Prostate gland (tissue), 2 donors: Measurements from ENCODE around the gene TMC1. TPM values are rescaled to one million over a fixed set of nuclear protein-coding genes. Genes with fewer than 3 reads are reported as not detected.

Experiments used
- DNase-seq: peaks from one replicate; pipeline ENCODE4 v3.0.0-alpha.2; 2019; ENCODE audit warnings: low spot score
- H3K27ac ChIP-seq, 2 donors: fragments of 200-600 bp; sonication (generic); 2 replicates each; pipeline ENCODE4 v1.5.1; 2017 to 2019
- H3K27me3 ChIP-seq: fragments of 200-600 bp; sonication (generic); replicated peaks from 2 replicates; pipeline ENCODE4 v1.5.1; 2019; ENCODE audit not compliant: insufficient read depth
- H3K36me3 ChIP-seq, 2 donors: fragments of 200-600 bp; sonication (generic); 1 replicate in 1 of 2; 2 replicates in 1 of 2; pipeline versions ENCODE4 v1.5.1 to v1.8.1; 2017 to 2019
- H3K4me1 ChIP-seq: fragments of 200-600 bp; sonication (generic); replicated peaks from 2 replicates; pipeline ENCODE4 v1.5.1; 2019
- H3K4me3 ChIP-seq, 2 donors: fragments of 200-600 bp; sonication (generic); 2 replicates each; pipeline ENCODE4 v1.5.1; 2017 to 2019
- H3K9me3 ChIP-seq: fragments of 200-600 bp; sonication (generic); 2 replicates; pipeline ENCODE4 v1.5.1; 2017
- CTCF ChIP-seq, 4 experiments: fragments of 200-600 bp in 2 of 4; fragments of 450-650 bp in 2 of 4; sonication (generic) in 2 of 4; IDR thresholded peaks; 1 replicate in 3 of 4; 2 replicates in 1 of 4; pipeline ENCODE4 v1.5.1; 2016 to 2019; ENCODE audit warnings: antibody characterized with exemption in 4 of 4, mild to moderate bottlenecking in 2 of 4, moderate library complexity in 2 of 4
- POLR2A ChIP-seq: fragments of 450-650 bp; IDR thresholded peaks from one replicate; pipeline ENCODE4 v1.6.1; 2016; ENCODE audit warnings: antibody characterized with exemption, mild to moderate bottlenecking
- POLR2AphosphoS5 ChIP-seq: sonication (generic); formaldehyde crosslinking; IDR thresholded peaks from one replicate; pipeline ENCODE4 v1.6.1; 2017; ENCODE audit warnings: antibody characterized with exemption
- WGBS: methylation state at CpG from one replicate; pipeline ENCODE4 v1.1.5; 2018; 5-methylcytosine and 5-hydroxymethylcytosine counted together
- intact Hi-C: fragments of 100-400 bp; cut with DNase I; formaldehyde crosslinking; loops from one replicate; pipeline ENCODE4 v1.14.2; 2022
- total RNA-seq, 2 donors: library from RNA; depleted of rRNA; stranded (reverse); fragments of >200 nt; gene quantifications; one replicate each; pipeline ENCODE4 v1.1.0, GENCODE V29; 2016

Gene TMC1
- total RNA-seq, 2 donors from 2014 or later: 3.0 to 5.3 TPM

GRCh38 chr9:72667181-72667580, 145.8 kb downstream of the TMC1 start:
- DNase-seq: no peak
- Histone ChIP-seq H3K36me3 (no peaks in the 10 kb centered on the region), H3K9me3 (no peaks in the 10 kb centered on the region), H3K27me3 (no peaks in the 10 kb centered on the region), H3K27ac (no peak overlapping the region), H3K4me3 (no peak overlapping the region), H3K4me1 (no peaks in the 10 kb centered on the region)
- TF ChIP-seq CTCF (IDR thresholded peaks at IDR 0.05): no peak
- no peak for TF ChIP-seq POLR2A
- TF ChIP-seq POLR2AphosphoS5: no peak
- intact Hi-C loops: no loop called here
- 79% methylated on average over 2 of the region's 2 CpGs for WGBS

GRCh38 chr9:72674961-72675360, 153.6 kb downstream of the TMC1 start:
- 98% methylated on average over 2 of the region's 2 CpGs for WGBS
- no peak for DNase-seq
- intact Hi-C loops: no loop called here

GRCh38 chr9:72675586-72675985, 154.2 kb downstream of the TMC1 start:
- intact Hi-C loops: no loop called here
- Histone ChIP-seq H3K4me1 (no peaks in the 10 kb centered on the region), H3K9me3 (no peaks in the 10 kb centered on the region), H3K36me3 (no peaks in the 10 kb centered on the region), H3K4me3 (no peak overlapping the region), H3K27ac (no peak overlapping the region), H3K27me3 (no peaks in the 10 kb centered on the region)
- no peak for DNase-seq
- TF ChIP-seq POLR2AphosphoS5: no peak
- no peak for TF ChIP-seq CTCF (IDR thresholded peaks at IDR 0.05)
- TF ChIP-seq POLR2A: no peak
- 52% methylated on average over 1 of the region's 1 CpG for WGBS

More at GRCh38 chr9:72674961-72675360, 153.6 kb downstream of the TMC1 start:
- Histone ChIP-seq H3K4me1 (no peaks in the 10 kb centered on the region), H3K27ac (no peak overlapping the region), H3K9me3 (no peaks in the 10 kb centered on the region), H3K4me3 (no peak overlapping the region), H3K27me3 (no peaks in the 10 kb centered on the region), H3K36me3 (no peaks in the 10 kb centered on the region)
- TF ChIP-seq POLR2AphosphoS5 (no peak), POLR2A (no peak), CTCF (IDR thresholded peaks at IDR 0.05) (no peak)

GRCh38 chr9:72680593-72681282, 159.3 kb downstream of the TMC1 start:
- DNase-seq: no peak
- WGBS: 34% methylated on average over 2 of the region's 2 CpGs
- TF ChIP-seq CTCF (IDR thresholded peaks at IDR 0.05) (no peak), POLR2A (no peak), POLR2AphosphoS5 (no peak)
- Histone ChIP-seq H3K4me1 (no peaks in the 10 kb centered on the region), H3K9me3 (no peaks in the 10 kb centered on the region), H3K4me3 (no peak overlapping the region), H3K27me3 (no peaks in the 10 kb centered on the region), H3K27ac (no peak overlapping the region), H3K36me3 (no peaks in the 10 kb centered on the region)
- intact Hi-C loops: no loop called here

GRCh38 chr9:72681283-72681630, 159.8 kb downstream of the TMC1 start:
- Histone ChIP-seq H3K4me1 (no peaks in the 10 kb centered on the region), H3K27me3 (no peaks in the 10 kb centered on the region), H3K4me3 (no peak overlapping the region), H3K9me3 (no peaks in the 10 kb centered on the region), H3K27ac (no peak overlapping the region), H3K36me3 (no peaks in the 10 kb centered on the region)
- no peak for DNase-seq
- intact Hi-C loops: no loop called here
- WGBS: 30% methylated on average over 1 of the region's 1 CpG
- TF ChIP-seq POLR2AphosphoS5 (no peak), CTCF (IDR thresholded peaks at IDR 0.05) (no peak), POLR2A (no peak)
